GM19455 (cell line): ENCODE measurements around the gene HOXA3.

ENCODE experiments used
- ATAC-seq: cut with Tn5 transposase; IDR thresholded peaks from one replicate; pipeline ENCODE4 v1.9.1; 2021; ENCODE audit not compliant: unreplicated experiment

The HOXA3 gene

GRCh38 chr7:27157702-27158431, 5.5 kb upstream of the HOXA3 start:
- ATAC-seq: no peak

- no peak for ATAC-seq
Measured at GRCh38 chr7:27156916-27157701, 4.7 kb upstream of the HOXA3 start.

- no peak for ATAC-seq
Measured at GRCh38 chr7:27156508-27156898, 4.1 kb upstream of the HOXA3 start, which contains the start of gene HOXA7. HOXA7 (minus strand) TSS chr7:27156675; CDS start chr7:27156545, 130 bp downstream.

GRCh38 chr7:27155816-27156507, 3.6 kb upstream of the HOXA3 start:
- ATAC-seq: no peak

GRCh38 chr7:27154901-27155815, 2.8 kb upstream of the HOXA3 start:
- no peak for ATAC-seq

GRCh38 chr7:27154369-27154768, 2.0 kb upstream of the HOXA3 start:
- ATAC-seq: no peak

- ATAC-seq: no peak
Measured at GRCh38 chr7:27153526-27153925, 1.1 kb upstream of the HOXA3 start.

- no peak for ATAC-seq
Measured at GRCh38 chr7:27152816-27153442, 546 bp upstream of the HOXA3 start.

GRCh38 chr7:27151341-27151930, 947 bp downstream of the HOXA3 start:
- no peak for ATAC-seq

GRCh38 chr7:27150568-27151340, 1.6 kb downstream of the HOXA3 start:
- ATAC-seq: peak; percentile 84

- ATAC-seq: no peak
Measured at GRCh38 chr7:27149842-27150567, 2.4 kb downstream of the HOXA3 start.

- ATAC-seq: no peak
Measured at GRCh38 chr7:27148756-27149641, 3.4 kb downstream of the HOXA3 start.

- no peak for ATAC-seq
Measured at GRCh38 chr7:27148031-27148755, 4.2 kb downstream of the HOXA3 start.

- ATAC-seq: no peak
Measured at GRCh38 chr7:27147199-27148030, 5.0 kb downstream of the HOXA3 start, which contains the start of gene HOXA6. HOXA6 (minus strand) TSS chr7:27147774; CDS start chr7:27147749, 25 bp downstream.

- ATAC-seq: no peak
Measured at GRCh38 chr7:27146491-27147198, 5.7 kb downstream of the HOXA3 start.
